ENCODE results near the gene RABGAP1L.

- TF ChIP-seq EZH2 (IDR thresholded peaks at IDR 0.05) (no peak), POLR2AphosphoS5 (IDR thresholded peaks at IDR 0.05; ENCODE audit: borderline replicate concordance, low read depth, low read length) (no peak)
Observed at GRCh38 chr1:174761901-174762585, 602.7 kb downstream of the RABGAP1L start.
